AG10803 (cell line): ENCODE results near the gene SCGB1A1.
A peak's percentile ranks its signal among the peaks of the same experiment; 100 is the strongest.
"Not testable (repeated sequence)": the region's sequence is repeated elsewhere in the genome, so short reads cannot be mapped to it uniquely, and the experiment has no call there.

ENCODE experiments used
- DNase-seq: peaks from one replicate; pipeline ENCODE4 v3.0.0; 2010; ENCODE audit warnings: low read depth
- H3K4me3 ChIP-seq: 2 replicates; pipeline ENCODE4 v1.5.1; 2011; ENCODE audit warnings: mild to moderate bottlenecking, low read length, control low read depth
- TF ChIP-seq, protein P1 (sequence below): conservative IDR thresholded peaks from 2 replicates; pipeline ENCODE4 v1.5.1; 2011; ENCODE audit warnings: mild to moderate bottlenecking, low read length, control low read depth, inconsistent platforms

Gene SCGB1A1

DNA sequence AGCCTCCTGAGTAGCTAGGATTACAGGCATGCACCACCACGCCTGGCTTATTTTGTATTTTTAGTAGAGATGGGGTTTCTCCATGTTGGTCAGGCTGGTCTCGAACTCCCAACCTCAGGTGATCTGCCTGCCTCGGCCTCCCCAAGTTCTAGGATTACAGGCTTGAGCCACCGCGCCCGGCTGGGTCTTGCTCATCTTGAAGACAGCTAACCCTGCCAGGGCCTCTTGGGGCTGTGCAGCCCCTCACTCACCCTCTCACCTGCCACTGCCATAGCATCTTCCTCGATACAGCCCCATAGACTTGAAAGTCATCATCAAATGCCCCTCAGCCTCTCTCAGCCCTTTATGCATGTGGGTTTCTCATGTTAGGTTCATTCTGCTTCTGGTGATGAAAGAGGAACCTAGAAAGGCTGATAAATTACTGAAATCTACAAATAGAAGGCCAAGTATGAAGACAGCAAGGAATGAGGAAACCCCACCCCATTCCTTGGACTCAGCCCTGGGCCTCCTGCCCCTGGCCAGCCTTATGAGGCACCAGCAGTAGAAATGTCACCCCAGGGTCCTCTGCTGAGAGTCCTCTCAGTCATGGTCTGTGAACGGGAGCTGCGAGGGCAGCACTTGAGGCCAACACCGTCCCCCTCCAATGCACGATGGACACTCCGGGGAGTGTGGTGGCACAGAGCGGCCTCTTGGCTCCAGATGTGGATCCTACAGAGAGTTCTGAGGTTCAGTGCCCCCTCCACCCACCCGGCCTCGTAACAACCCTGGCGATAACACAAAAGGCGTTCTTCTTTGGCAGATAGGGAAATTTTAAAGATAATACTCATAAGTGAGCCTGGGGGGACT, 24.8 kb downstream of the SCGB1A1 start:
- TF ChIP-seq, protein P1, sequence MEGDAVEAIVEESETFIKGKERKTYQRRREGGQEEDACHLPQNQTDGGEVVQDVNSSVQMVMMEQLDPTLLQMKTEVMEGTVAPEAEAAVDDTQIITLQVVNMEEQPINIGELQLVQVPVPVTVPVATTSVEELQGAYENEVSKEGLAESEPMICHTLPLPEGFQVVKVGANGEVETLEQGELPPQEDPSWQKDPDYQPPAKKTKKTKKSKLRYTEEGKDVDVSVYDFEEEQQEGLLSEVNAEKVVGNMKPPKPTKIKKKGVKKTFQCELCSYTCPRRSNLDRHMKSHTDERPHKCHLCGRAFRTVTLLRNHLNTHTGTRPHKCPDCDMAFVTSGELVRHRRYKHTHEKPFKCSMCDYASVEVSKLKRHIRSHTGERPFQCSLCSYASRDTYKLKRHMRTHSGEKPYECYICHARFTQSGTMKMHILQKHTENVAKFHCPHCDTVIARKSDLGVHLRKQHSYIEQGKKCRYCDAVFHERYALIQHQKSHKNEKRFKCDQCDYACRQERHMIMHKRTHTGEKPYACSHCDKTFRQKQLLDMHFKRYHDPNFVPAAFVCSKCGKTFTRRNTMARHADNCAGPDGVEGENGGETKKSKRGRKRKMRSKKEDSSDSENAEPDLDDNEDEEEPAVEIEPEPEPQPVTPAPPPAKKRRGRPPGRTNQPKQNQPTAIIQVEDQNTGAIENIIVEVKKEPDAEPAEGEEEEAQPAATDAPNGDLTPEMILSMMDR = no peak
- DNase-seq = peak; percentile 85
- H3K4me3 ChIP-seq = peak overlapping the region; percentile 67

DNA sequence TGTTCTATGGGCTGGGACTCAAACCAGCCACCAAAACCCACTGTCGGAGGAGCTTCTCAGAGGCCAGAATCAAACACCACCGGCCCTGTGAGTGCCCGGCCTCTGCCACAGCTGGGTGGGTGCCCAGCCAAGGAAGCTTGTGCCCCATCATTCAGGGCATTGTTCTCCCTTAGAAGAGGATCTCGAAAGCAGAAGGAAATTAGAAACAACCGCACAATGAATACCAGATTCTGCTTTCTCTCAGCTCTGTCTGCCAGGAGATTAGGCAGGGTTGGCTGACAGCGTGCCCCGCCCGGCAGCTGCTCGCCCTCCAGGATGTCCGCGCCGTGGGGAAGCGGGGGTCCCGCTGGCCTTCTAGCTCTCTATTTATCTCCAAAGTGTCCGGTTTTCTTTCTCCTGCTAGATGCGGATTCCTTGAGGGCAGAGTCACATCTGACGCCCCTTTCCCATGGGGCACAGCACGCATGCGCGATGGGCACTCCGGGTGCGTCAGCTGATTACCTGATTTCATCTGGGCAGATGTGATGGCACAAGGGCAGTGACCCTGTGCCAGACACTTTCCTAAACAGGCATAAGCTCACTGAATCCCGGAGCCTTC, 25.5 kb downstream of the SCGB1A1 start:
- peak overlapping the region; percentile 67 for H3K4me3 ChIP-seq
- DNase-seq = peak; percentile 80
- TF ChIP-seq, protein P1 = no peak

DNA sequence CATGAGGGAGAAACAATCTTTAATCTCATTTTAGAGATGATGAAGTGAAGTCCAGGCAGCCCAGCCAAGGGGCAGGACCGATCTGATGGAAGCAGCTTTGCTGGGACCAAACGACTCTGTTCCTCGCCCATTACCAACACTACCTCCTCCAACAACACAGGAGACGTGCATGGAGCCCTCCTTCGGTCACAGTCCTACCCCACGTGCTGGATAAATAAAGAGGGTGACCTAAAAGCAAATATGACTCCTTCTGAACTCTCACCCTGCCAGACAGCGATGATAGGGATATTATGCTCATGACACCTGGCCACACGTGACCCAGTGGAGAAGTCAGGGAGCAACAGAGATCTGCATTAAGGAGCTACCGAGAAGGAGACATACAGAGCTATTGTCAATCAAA, 26.0 kb downstream of the SCGB1A1 start:
- no peak for DNase-seq
- H3K4me3 ChIP-seq = peak overlapping the region; percentile 67
- TF ChIP-seq, protein P1 = no peak

DNA sequence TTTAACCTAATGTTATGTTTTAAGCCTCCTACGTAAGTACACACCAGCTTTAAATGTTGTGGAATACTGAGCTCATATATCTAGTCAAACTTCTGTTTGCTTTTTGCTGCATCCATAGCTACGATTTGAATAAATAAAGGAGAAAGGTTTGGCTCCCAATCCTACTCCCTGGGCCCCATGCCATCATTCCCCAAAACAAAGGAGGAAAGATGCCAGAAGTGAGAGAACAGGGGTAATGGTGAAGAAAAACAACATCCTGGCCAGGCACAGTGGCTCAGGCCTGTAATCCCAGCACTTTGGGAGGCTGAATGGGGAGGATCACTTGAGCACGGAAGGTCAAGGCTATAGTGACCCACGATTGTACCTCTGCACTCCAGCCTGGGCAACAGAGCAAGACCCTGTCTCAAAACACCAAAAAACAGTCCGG, 26.5 kb downstream of the SCGB1A1 start:
- TF ChIP-seq, protein P1 = no peak
- DNase-seq = peak; percentile 86
- no peak overlapping the region for H3K4me3 ChIP-seq

DNA sequence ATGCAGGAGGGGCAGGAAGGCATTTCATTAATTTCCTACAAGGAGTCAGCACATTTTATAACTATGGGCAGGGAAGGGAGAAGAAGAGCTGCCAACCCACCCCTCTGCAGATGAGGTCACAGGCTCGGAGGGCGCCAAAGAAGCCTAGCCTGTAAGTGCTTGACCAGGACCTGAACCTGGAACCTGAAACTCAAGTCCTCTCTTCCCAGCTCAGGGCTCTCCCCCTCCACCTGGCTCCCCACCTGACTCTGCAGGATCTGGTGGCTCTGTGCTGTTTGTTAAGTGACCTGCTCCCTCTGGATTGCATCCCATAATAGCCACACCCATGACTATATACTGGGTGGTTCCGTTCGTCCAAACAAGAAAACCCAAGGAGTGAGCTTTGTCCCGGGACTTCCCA, 27.3 kb downstream of the SCGB1A1 start:
- no peak overlapping the region for H3K4me3 ChIP-seq
- TF ChIP-seq, protein P1 = no peak
- no peak for DNase-seq

DNA sequence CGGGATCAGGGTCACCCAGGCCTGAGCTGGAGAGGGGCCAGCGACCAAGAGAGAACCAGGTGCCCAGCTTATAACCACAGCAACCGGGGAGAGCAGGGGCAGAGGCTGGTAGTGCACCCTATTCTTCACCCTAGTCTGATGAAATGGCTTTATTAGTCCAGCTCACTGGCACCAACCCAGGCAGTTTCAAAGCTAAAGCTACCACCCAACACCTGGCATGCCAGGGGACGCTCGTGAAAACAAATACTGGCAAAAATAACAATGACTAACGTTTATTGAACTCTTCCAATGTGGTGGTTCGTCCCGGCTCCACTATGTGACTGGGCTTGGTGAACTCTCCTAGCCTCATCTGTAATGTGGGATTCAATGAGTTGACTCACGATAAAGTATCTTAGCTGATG, 30.6 kb downstream of the SCGB1A1 start:
- no peak for DNase-seq

DNA sequence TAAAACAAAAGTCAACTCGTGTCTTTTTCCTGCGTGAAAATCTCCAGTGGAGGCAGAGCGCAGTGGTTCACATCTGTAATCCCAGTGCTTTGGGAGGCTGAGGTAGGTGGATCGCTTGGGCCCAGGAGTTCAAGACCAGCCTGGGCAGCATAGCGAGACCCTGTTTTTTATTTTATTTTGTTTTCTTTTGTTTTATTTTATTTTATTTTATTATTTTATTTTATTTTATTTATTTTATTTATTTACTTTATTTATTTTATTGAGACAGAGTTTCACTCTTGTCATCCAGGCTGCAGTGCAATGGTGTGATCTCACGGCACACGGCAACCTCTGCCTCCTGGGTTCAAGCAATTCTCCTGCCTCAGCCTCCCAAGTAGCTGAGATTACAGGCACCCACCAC, 31.1 kb downstream of the SCGB1A1 start:
- not testable (repeated sequence) for H3K4me3 ChIP-seq, DNase-seq

More for the DNA sequence above, 30.6 kb downstream of the SCGB1A1 start:
- TF ChIP-seq, protein P1 = no peak
- H3K4me3 ChIP-seq = no peak overlapping the region
